Activated CD8-positive, alpha-beta memory T cell treated with anti-CD3 and anti-CD28 coated beads for 1 hour (primary cell): ENCODE measurements around the gene MFGE8.

ENCODE experiments used
- DNase-seq, 2 donors: peaks; one replicate each; pipeline ENCODE4 v3.0.0-alpha.2; 2020; ENCODE audit warnings: low read depth in 1 of 2; ENCODE audit errors: extremely low read depth in 1 of 2

The MFGE8 gene

GRCh38 chr15:88874684-88875083, 38.5 kb downstream of the MFGE8 start:
- no peak for DNase-seq

GRCh38 chr15:88874275-88874674, 38.9 kb downstream of the MFGE8 start:
- DNase-seq: no peak

- no peak for DNase-seq
Measured at GRCh38 chr15:88873786-88874185, 39.4 kb downstream of the MFGE8 start.

- DNase-seq: no peak
Measured at GRCh38 chr15:88872706-88873105, 40.5 kb downstream of the MFGE8 start.

GRCh38 chr15:88872106-88872505, 41.1 kb downstream of the MFGE8 start:
- DNase-seq: no peak

GRCh38 chr15:88871313-88871712, 41.9 kb downstream of the MFGE8 start:
- no peak for DNase-seq

- no peak for DNase-seq
Measured at GRCh38 chr15:88866295-88866881, 46.8 kb downstream of the MFGE8 start.

- DNase-seq: no peak
Measured at GRCh38 chr15:88865498-88866099, 47.6 kb downstream of the MFGE8 start.

GRCh38 chr15:88864861-88865497, 48.2 kb downstream of the MFGE8 start:
- DNase-seq: no peak

- DNase-seq: no peak
Measured at GRCh38 chr15:88863412-88863811, 49.8 kb downstream of the MFGE8 start.

- no peak for DNase-seq
Measured at GRCh38 chr15:88860212-88860611, 53.0 kb downstream of the MFGE8 start.

GRCh38 chr15:88859550-88859949, 53.6 kb downstream of the MFGE8 start:
- no peak for DNase-seq

GRCh38 chr15:88858934-88859333, 54.2 kb downstream of the MFGE8 start:
- DNase-seq: no peak

- DNase-seq: no peak
Measured at GRCh38 chr15:88852476-88852875, 60.7 kb downstream of the MFGE8 start.

- DNase-seq: no peak
Measured at GRCh38 chr15:88849376-88850072, 63.7 kb downstream of the MFGE8 start.
